Measurements from ENCODE around the gene D2HGDH.
A peak's percentile ranks its signal among the peaks of the same experiment; 100 is the strongest.

DNA sequence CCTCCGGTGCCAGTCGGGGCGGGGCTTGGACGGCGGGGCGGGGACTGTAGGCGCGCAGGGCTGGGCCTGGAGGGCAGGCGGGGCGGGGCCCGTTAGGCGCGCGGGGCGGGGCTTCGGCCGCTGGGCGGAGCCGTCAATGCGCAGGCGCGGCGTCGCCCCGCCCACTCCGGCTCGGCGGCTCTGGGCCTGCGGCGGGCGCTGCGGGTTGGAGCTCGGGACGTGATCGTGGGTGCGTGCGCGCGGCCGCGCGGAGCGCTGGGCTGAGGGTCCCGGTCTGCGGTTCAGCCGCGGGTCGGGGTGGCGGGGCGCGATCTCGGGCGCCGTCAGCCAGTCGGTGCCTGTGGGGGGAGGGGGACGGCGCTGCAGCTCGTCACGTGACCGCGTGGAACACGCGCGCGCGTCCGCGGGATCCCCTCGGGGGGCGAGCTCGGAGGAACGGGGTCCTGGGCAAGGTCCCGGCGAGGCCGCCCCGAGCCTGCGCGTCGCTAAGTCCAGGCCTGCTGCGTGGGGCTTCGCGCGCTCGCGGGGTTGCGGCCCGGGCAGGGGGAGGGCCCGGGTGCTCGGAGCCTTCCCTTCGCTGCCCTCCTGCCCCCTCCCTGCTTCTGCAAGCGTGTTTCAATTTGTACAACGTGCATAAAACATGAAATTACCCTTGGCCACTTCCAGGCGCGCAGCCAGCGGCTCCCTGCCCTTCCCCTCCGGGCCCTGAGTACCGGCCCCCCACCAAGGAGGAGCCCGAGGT lies at the start of gene D2HGDH:
- TF ChIP-seq, protein P1, sequence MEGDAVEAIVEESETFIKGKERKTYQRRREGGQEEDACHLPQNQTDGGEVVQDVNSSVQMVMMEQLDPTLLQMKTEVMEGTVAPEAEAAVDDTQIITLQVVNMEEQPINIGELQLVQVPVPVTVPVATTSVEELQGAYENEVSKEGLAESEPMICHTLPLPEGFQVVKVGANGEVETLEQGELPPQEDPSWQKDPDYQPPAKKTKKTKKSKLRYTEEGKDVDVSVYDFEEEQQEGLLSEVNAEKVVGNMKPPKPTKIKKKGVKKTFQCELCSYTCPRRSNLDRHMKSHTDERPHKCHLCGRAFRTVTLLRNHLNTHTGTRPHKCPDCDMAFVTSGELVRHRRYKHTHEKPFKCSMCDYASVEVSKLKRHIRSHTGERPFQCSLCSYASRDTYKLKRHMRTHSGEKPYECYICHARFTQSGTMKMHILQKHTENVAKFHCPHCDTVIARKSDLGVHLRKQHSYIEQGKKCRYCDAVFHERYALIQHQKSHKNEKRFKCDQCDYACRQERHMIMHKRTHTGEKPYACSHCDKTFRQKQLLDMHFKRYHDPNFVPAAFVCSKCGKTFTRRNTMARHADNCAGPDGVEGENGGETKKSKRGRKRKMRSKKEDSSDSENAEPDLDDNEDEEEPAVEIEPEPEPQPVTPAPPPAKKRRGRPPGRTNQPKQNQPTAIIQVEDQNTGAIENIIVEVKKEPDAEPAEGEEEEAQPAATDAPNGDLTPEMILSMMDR (IDR thresholded peaks at IDR 0.05): peak in 1 of 6 experiments; percentile 3
- peak in 3 of 4 donors; percentile 48 to 91 (median 81) for TF ChIP-seq POLR2A (IDR thresholded peaks at IDR 0.05)
